ENCODE data around the gene ADCY10.

DNA sequence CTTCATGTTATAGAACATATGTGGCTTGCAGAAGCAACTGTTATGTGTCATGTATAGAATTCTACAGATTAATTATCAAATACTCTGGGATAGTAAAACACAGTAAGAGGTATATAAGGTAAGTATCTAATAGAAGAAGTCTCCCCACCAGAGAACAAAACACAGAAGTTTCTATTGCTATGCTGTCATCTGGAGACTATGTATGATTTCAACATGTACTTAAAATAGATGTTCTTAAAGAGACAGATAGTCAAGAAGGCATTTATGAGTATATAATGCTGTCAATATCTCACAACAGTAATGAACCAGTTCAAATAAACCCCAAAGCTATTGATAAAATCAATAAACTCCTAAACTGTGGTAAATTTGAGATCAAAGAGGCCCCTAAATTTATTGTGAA lies 8.1 kb upstream of the ADCY10 start:
- TF ChIP-seq POLR2A (IDR thresholded peaks at IDR 0.05; ENCODE audit: low read length) (no peak), GATA1 (IDR thresholded peaks at IDR 0.05; ENCODE audit: low read depth, low read length) (no peak)
